ENCODE data around the gene STMN1. TPM values are rescaled to one million over a fixed set of nuclear protein-coding genes. Genes with fewer than 3 reads are reported as not detected.

Gene STMN1
- total RNA-seq, 1 experiment from 2014 or later, result 368 TPM

- H3K4me1 ChIP-seq (ENCODE audit: control insufficient read depth in 1 of 2, insufficient read depth in 2 of 2, low read length in 2 of 2), result peaks cover 5 to 23% of the 10 kb centered on the region in 2 experiments
- ChIA-PET RAD21 (ENCODE audit: low non-redundant PET in 1 of 2, low total read pairs in 2 of 2, uncharacterized antibody in 2 of 2, unreplicated experiment in 2 of 2) (no interaction called here), CTCF (interaction anchor here (4.2 kb wide), 1 partner anchor 10 kb away, joined by 12 read pairs; no protein-coding TSS in a partner anchor), POLR2A (interaction anchor here (1.6 kb wide), 1 partner anchor 10 kb away, joined by 3 read pairs; no protein-coding TSS in a partner anchor)
- peaks cover 10% of the 10 kb centered on the region for H4K20me1 ChIP-seq (ENCODE audit: insufficient read depth)
- no peaks in the 10 kb centered on the region for H3K27me3 ChIP-seq (ENCODE audit: insufficient read depth, low read length)
- no peak overlapping the region for H3K27ac ChIP-seq (ENCODE audit: low read depth, low read length)
- H3K79me2 ChIP-seq (ENCODE audit: insufficient read depth, low read length), result peaks cover 59% of the 10 kb centered on the region
- no peak overlapping the region for H3K4me3 ChIP-seq (replicated peaks in 1 of 2; ENCODE audit: low read depth in 1 of 2, low read length in 2 of 2)
- no peak for TF ChIP-seq ATF3 (IDR thresholded peaks at IDR 0.05)
- no peak for TF ChIP-seq RAD21 (IDR thresholded peaks at IDR 0.05; ENCODE audit: low read depth)
- no peak for TF ChIP-seq SRF (IDR thresholded peaks at IDR 0.05; ENCODE audit: low read depth)
- TF ChIP-seq ZBTB33 (IDR thresholded peaks at IDR 0.05; ENCODE audit: extremely low read depth, insufficient replicate concordance, low read length), result no peak
- no peak for TF ChIP-seq EZH2 (IDR thresholded peaks at IDR 0.05)
- peaks cover 45 to 60% of the 10 kb centered on the region in 2 experiments for H3K36me3 ChIP-seq (ENCODE audit: control insufficient read depth in 1 of 2, insufficient read depth in 2 of 2, low read length in 2 of 2)
- no peak overlapping the region for H3K9ac ChIP-seq (ENCODE audit: low read length)
- no peaks in the 10 kb centered on the region for H3K9me3 ChIP-seq (ENCODE audit: control insufficient read depth in 1 of 2, insufficient read depth in 1 of 2, low read depth in 1 of 2, low read length in 2 of 2)
- DNase-seq (ENCODE audit: low read depth, low spot score), result no peak
- intact Hi-C loops (cut with micrococcal nuclease), result no loop called here
- no peak for ATAC-seq
- no peak overlapping the region for H2AFZ ChIP-seq (ENCODE audit: low read depth, low read length, poor library complexity, severe bottlenecking)
- H3K4me2 ChIP-seq (ENCODE audit: low read length), result no peak overlapping the region
- H3K9me2 ChIP-seq (ENCODE audit: insufficient read depth), result no peaks in the 10 kb centered on the region
- no TSS peak for BruUV-seq (replicated peaks)
Measured at GRCh38 chr1:25902462-25902861, 3.8 kb downstream of the STMN1 start.

- no peak for ATAC-seq
Measured at GRCh38 chr1:25900219-25900618, 6.0 kb downstream of the STMN1 start.

More at GRCh38 chr1:25900219-25900618, 6.0 kb downstream of the STMN1 start:
- H2AFZ ChIP-seq (ENCODE audit: low read depth, low read length, poor library complexity, severe bottlenecking), result no peak overlapping the region
- peaks cover 45 to 60% of the 10 kb centered on the region in 2 experiments for H3K36me3 ChIP-seq (ENCODE audit: control insufficient read depth in 1 of 2, insufficient read depth in 2 of 2, low read length in 2 of 2)
- TF ChIP-seq CBX3 (IDR thresholded peaks at IDR 0.05; ENCODE audit: low read depth), result no peak
- no peak for TF ChIP-seq SIN3A (IDR thresholded peaks at IDR 0.05; ENCODE audit: low read depth)
- TF ChIP-seq FOSL1 (IDR thresholded peaks at IDR 0.05; ENCODE audit: low read depth), result no peak
- TF ChIP-seq JUND (IDR thresholded peaks at IDR 0.05), result no peak
- TF ChIP-seq MAX (IDR thresholded peaks at IDR 0.05), result no peak
- TF ChIP-seq EGR1 (IDR thresholded peaks at IDR 0.05; ENCODE audit: low read depth), result no peak
- TF ChIP-seq SP1 (IDR thresholded peaks at IDR 0.05; ENCODE audit: low read depth), result no peak
- no peak for TF ChIP-seq REST (IDR thresholded peaks at IDR 0.05; ENCODE audit: low read depth)
- intact Hi-C loops (cut with micrococcal nuclease), result no loop called here
- H4K20me1 ChIP-seq (ENCODE audit: insufficient read depth), result peaks cover 9% of the 10 kb centered on the region
- peaks cover 10 to 29% of the 10 kb centered on the region in 2 experiments for H3K4me1 ChIP-seq (ENCODE audit: control insufficient read depth in 1 of 2, insufficient read depth in 2 of 2, low read length in 2 of 2)
- RAD21 ChIA-PET (ENCODE audit: low non-redundant PET in 1 of 2, low total read pairs in 2 of 2, uncharacterized antibody in 2 of 2, unreplicated experiment in 2 of 2), result no interaction called here
- POLR2A ChIA-PET, result interaction anchor here (0.7 kb wide), 1 partner anchor 798 kb away, joined by 3 read pairs; no protein-coding TSS in a partner anchor
- H3K9me3 ChIP-seq (ENCODE audit: control insufficient read depth in 1 of 2, insufficient read depth in 1 of 2, low read depth in 1 of 2, low read length in 2 of 2), result no peaks in the 10 kb centered on the region
- H3K4me2 ChIP-seq (ENCODE audit: low read length), result no peak overlapping the region
- no peak overlapping the region for H3K4me3 ChIP-seq (replicated peaks in 1 of 2; ENCODE audit: low read depth in 1 of 2, low read length in 2 of 2)
- no peak for DNase-seq (ENCODE audit: low read depth, low spot score)
- no TSS peak for BruUV-seq (replicated peaks)
- H3K27ac ChIP-seq (ENCODE audit: low read depth, low read length), result no peak overlapping the region
- no peak overlapping the region for H3K9ac ChIP-seq (ENCODE audit: low read length)
- no peaks in the 10 kb centered on the region for H3K27me3 ChIP-seq (ENCODE audit: insufficient read depth, low read length)
- CTCF ChIA-PET, result interaction anchor here (4.2 kb wide), 1 partner anchor 8 kb away, joined by 12 read pairs; no protein-coding TSS in a partner anchor
- H3K9me2 ChIP-seq (ENCODE audit: insufficient read depth), result no peaks in the 10 kb centered on the region
- H3K79me2 ChIP-seq (ENCODE audit: insufficient read depth, low read length), result peaks cover 58% of the 10 kb centered on the region
